HG03575 (cell line): Measurements from ENCODE around the gene VAV2.

Experiments
- ATAC-seq: cut with Tn5 transposase; IDR thresholded peaks from one replicate; pipeline ENCODE4 v1.9.1; 2021; ENCODE audit not compliant: unreplicated experiment, insufficient number of reproducible peaks, low FRiP score; ENCODE audit errors: extremely low read depth

VAV2 gene, protein sequence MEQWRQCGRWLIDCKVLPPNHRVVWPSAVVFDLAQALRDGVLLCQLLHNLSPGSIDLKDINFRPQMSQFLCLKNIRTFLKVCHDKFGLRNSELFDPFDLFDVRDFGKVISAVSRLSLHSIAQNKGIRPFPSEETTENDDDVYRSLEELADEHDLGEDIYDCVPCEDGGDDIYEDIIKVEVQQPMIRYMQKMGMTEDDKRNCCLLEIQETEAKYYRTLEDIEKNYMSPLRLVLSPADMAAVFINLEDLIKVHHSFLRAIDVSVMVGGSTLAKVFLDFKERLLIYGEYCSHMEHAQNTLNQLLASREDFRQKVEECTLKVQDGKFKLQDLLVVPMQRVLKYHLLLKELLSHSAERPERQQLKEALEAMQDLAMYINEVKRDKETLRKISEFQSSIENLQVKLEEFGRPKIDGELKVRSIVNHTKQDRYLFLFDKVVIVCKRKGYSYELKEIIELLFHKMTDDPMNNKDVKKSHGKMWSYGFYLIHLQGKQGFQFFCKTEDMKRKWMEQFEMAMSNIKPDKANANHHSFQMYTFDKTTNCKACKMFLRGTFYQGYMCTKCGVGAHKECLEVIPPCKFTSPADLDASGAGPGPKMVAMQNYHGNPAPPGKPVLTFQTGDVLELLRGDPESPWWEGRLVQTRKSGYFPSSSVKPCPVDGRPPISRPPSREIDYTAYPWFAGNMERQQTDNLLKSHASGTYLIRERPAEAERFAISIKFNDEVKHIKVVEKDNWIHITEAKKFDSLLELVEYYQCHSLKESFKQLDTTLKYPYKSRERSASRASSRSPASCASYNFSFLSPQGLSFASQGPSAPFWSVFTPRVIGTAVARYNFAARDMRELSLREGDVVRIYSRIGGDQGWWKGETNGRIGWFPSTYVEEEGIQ

DNA sequence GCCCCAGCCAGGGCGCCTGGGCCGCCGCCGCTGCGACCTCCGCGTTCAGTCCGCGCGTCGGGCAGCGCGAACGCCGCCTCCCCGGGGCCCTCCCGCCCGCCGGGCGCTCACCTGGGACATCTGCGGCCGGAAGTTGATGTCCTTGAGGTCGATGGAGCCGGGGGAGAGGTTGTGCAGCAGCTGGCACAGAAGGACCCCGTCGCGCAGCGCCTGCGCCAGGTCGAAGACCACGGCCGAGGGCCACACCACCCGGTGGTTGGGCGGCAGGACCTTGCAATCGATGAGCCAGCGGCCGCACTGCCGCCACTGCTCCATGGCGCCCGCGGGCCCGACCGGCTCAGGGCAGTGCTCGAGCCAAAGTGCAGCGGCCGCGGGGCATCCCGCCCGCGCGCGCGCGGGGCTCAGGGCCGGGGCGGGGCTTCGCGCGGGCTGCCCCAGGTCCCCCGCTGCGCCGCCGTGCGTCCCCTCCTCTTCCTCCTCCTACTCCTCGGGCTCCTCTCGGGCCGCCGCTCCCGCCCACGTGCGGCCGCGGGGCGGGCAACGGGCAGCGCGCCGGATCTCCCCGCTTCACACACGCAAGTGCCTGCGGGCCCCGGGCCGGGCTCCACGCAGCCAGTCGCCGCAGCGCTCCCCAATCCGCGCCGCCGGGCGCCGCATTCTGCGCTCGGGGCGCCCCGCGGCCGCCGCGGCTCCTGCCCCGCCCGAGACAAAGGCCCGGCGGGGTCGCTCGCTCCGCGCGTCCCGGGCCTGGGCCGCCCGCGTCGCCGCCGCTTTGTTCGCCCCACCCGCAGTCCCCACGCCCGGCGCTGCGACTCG, at the start of gene VAV2:
Gene VAV2, minus strand, starts transcription at position 361 of the 816 bp plus-strand sequence. Its CDS starts 46 bp downstream, at position 315.
- no peak for ATAC-seq

DNA sequence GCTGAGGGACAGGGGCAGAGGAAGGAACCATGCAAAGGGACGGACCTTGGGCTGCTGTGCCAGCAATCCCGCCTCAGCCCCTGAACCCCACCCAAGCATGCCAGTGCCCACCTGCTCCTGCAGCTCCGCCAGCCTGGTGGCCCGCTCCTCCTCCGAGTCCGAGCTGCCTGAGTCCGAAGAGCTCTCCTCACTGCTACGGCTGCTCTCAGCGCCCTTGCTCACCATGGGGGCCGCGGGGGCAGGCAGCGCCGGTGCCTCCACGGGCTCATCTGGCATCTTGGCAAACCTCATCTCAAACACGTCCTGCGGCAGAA, 49.5 kb upstream of the VAV2 start:
- ATAC-seq: no peak

GRCh38 chr9:134040781-134041648, 48.9 kb upstream of the VAV2 start:
- no peak for ATAC-seq

GRCh38 chr9:134040176-134040565, 48.0 kb upstream of the VAV2 start:
- ATAC-seq: no peak

GRCh38 chr9:134039386-134040175, 47.5 kb upstream of the VAV2 start:
- no peak for ATAC-seq

DNA sequence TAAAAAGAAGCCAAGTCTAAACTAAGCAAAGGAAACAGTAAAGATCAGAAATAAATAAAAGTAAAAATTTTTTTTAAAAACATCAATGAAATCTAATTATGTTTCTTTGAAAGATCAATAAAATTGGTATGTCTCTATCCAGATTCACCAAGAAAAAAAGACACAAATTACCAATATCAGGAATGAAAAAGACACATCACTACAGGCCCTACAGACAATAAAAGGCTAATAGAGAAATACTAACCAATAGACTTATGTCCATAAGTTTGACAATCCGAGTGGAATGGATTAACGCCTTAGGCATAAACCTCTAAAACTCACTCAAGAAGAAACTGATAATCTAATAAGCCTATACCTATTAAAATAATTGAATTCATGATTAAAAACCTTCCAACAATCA, 45.5 kb upstream of the VAV2 start:
- no peak for ATAC-seq

DNA sequence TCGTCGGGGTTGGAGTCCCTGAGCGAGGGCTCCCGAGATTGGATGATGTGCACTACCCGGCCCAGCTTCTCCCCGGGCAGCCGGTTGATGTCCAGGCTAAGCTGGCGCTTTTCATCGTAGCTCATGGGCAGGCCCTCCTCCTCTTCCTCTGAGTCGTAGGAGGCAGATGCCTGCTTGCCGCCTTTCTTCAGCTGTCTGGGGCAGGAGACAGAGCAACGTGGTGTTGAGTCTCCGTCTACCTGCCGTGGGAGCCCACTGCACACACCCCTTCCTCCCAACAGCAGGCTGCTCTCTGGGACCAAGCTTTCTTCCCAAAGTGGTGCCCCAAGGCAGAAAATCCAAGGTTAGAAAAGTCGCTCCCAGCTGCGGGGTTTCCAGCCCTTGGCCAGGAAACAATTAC, 44.0 kb upstream of the VAV2 start:
- ATAC-seq: no peak

GRCh38 chr9:134035041-134036039, 43.2 kb upstream of the VAV2 start:
- no peak for ATAC-seq

- no peak for ATAC-seq
Observed at GRCh38 chr9:134034215-134035040, 42.3 kb upstream of the VAV2 start.

- ATAC-seq: no peak
Observed at GRCh38 chr9:134033516-134034214, 41.5 kb upstream of the VAV2 start.

DNA sequence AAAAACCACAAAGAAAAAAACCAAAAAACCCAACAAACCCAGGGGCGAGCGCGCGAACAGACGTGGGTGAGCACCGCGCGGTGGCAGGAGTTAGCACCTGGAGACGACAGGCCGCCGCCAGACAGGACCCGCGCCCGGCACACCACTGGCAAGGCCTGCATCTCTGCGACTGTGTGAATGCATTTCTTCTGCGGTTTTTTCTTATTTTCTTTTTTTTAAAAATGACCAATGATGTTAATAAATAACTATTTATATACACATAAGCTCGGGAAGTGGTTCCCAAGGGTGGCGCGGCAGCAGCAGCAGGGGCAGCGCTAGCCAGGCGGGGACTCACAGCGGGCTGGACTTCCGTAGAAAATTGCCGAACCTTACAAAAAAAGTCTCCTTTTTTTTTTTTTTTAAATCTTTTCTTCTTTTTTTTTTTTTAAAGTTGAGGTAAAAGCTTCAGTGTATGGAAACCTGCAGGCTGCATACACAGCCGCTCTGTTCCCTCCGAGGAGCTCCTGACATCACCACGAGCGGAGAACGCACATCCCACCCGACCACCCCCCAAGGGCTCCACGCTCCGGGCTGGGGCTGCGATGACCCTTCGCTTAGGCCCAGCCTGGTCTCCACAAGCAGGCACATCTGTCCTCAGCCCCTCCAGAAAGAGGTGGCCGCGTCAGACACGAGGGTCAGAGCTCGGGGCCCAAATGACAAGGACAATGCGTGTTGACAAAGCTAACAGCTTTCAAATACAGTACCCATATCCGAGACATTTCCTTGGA, 40.5 kb upstream of the VAV2 start:
- ATAC-seq: no peak

DNA sequence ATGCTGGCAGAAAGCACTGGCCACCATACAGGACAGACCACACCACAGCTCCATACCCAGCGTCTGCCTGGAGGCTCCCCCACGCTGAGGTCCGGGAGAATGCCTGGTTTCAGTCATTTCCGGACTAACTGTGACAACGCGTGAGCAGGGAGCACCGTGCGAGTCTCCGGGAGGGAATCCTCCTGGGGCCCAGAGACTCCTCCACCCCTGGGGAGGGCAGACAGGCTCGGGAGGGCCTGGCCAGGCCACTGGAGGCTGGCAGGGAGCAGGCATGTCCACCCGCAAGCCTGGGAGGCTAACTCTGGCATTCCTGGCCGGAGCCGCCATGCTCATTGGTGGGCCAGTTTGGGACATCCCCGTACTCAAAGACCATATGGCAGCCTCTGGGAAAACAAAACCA, 39.7 kb upstream of the VAV2 start:
- no peak for ATAC-seq

- no peak for ATAC-seq
Observed at GRCh38 chr9:134030821-134031470, 38.8 kb upstream of the VAV2 start.
